Measurements from ENCODE around the gene METTL2A. TPM values are rescaled to one million over a fixed set of nuclear protein-coding genes. Genes with fewer than 3 reads are reported as not detected.
A peak's percentile ranks its signal among the peaks of the same experiment; 100 is the strongest.

Gene METTL2A
- total and polyA plus RNA-seq, 10 of the 15 experiments (the other 5 are each of a cell fraction or from before 2014, with no cell fraction given): 19.7 to 34.0 (median 25.3) TPM

GRCh38 chr17:62423647-62424461, at the start of gene METTL2A (continued):
- peak; percentile 83 for TF ChIP-seq E2F4 (IDR thresholded peaks at IDR 0.05; ENCODE audit: low read depth, low read length)
- peak; percentile 32 for TF ChIP-seq SIX5 (IDR thresholded peaks at IDR 0.05; ENCODE audit: low read depth, low read length, severe bottlenecking)
- TF ChIP-seq RUNX3 (IDR thresholded peaks at IDR 0.05; ENCODE audit: low read length): peak; percentile 28; the same call in 1 of the 2 replicates
- peak; percentile 99 for TF ChIP-seq RB1 (IDR thresholded peaks at IDR 0.05; ENCODE audit: borderline replicate concordance)
- TF ChIP-seq CBFB (IDR thresholded peaks at IDR 0.05; ENCODE audit: low read depth): peak; percentile 38; the same call in 1 of the 2 replicates

- SMC1A ChIA-PET (ENCODE audit: uncharacterized antibody, unreplicated experiment): interaction anchor here (1.3 kb wide), 1 partner anchor 13 kb away, joined by 3 read pairs; no protein-coding TSS in a partner anchor
- no peaks in the 10 kb centered on the region for H3K9me3 ChIP-seq (replicated peaks; ENCODE audit: control insufficient read depth, insufficient read depth, low read length)
- WGBS (ENCODE audit: insufficient coverage, insufficient replicate concordance, low lambda C conversion rate, missing lambda C conversion rate): 30% methylated on average over 3 of the region's 3 CpGs
These were observed 43.4 kb upstream of the METTL2A start, which contains the start of gene EFCAB3 for GRCh38 chr17:62380253-62380652. Gene EFCAB3, plus strand, starts transcription at chr17:62380553. Its CDS starts 2,427 bp downstream, at chr17:62382980.

More at GRCh38 chr17:62380253-62380652, 43.4 kb upstream of the METTL2A start, which contains the start of gene EFCAB3:
- Histone ChIP-seq H2AFZ (ENCODE audit: control insufficient read depth, low read depth, low read length) (no peak within 1 kb of the TSS), H3K9ac (ENCODE audit: control insufficient read depth, insufficient read depth, low read length) (no peak within 1 kb of the TSS), H3K4me2 (ENCODE audit: control insufficient read depth, insufficient read depth) (no peak within 1 kb of the TSS), H3K27ac (ENCODE audit: control insufficient read depth, insufficient read depth) (no peak within 1 kb of the TSS), H4K20me1 (ENCODE audit: control insufficient read depth, insufficient read depth) (no peaks in the 10 kb centered on the region), H3K79me2 (ENCODE audit: control insufficient read depth, insufficient read depth, low read length) (no peaks in the 10 kb centered on the region), H3K36me3 (ENCODE audit: control insufficient read depth in 2 of 2, insufficient read depth in 2 of 2, low read length in 1 of 2) (no peaks in the 10 kb centered on the region), H3K27me3 (replicated peaks in 1 of 2; ENCODE audit: control insufficient read depth in 2 of 2, insufficient read depth in 2 of 2, low read length in 1 of 2) (0 out of 4 replicates have a peak, but pooled peaks cover 0 to 3% of the 10 kb centered on the region in 2 experiments), H3K4me1 (ENCODE audit: control insufficient read depth, insufficient read depth, low read length) (no peaks in the 10 kb centered on the region), H3K4me3 (no peak within 1 kb of the TSS)
- FAIRE-seq (no peak), ATAC-seq (no peak), DNase-seq (ENCODE audit: low read depth, low spot score) (no peak)
- POLR2A ChIA-PET: no interaction called here
- CTCF ChIA-PET: no interaction called here
- RAD21 ChIA-PET (ENCODE audit: unreplicated experiment): no interaction called here
- BruUV-seq (replicated peaks): no TSS peak
- no peak for TF ChIP-seq SREBF2 (IDR thresholded peaks at IDR 0.05; ENCODE audit: low read length)
- TF ChIP-seq IRF5 (IDR thresholded peaks at IDR 0.05; ENCODE audit: borderline replicate concordance): no peak
- TF ChIP-seq RAD21 (IDR thresholded peaks at IDR 0.05; ENCODE audit: insufficient read depth, low read depth, low read length): no peak
- TF ChIP-seq, protein P1, sequence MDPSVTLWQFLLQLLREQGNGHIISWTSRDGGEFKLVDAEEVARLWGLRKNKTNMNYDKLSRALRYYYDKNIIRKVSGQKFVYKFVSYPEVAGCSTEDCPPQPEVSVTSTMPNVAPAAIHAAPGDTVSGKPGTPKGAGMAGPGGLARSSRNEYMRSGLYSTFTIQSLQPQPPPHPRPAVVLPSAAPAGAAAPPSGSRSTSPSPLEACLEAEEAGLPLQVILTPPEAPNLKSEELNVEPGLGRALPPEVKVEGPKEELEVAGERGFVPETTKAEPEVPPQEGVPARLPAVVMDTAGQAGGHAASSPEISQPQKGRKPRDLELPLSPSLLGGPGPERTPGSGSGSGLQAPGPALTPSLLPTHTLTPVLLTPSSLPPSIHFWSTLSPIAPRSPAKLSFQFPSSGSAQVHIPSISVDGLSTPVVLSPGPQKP (IDR thresholded peaks at IDR 0.05; ENCODE audit: low read depth, low read length): no peak
- TF ChIP-seq HDAC2 (IDR thresholded peaks at IDR 0.05): no peak
- TF ChIP-seq HDAC6 (IDR thresholded peaks at IDR 0.05; ENCODE audit: unreplicated experiment): no peak
- TF ChIP-seq EED (IDR thresholded peaks at IDR 0.05; ENCODE audit: low read depth): no peak
- no peak for TF ChIP-seq ZBED1 (IDR thresholded peaks at IDR 0.05; ENCODE audit: borderline replicate concordance)
- in situ Hi-C loops (cut with MboI): no loop called here
- intact Hi-C loops (cut with micrococcal nuclease; ENCODE audit: unreplicated experiment): no loop called here

Data from GM12878 (cell line).